ENCODE measurements around the gene ZSCAN22.

ZSCAN22 gene

GRCh38 chr19:58326501-58326913 is 287 bp upstream of the ZSCAN22 start:
- H2BK15ac ChIP-seq (ENCODE audit: low read length): no peak overlapping the region
- peak overlapping the region; percentile 38 for H2BK120ac ChIP-seq (ENCODE audit: low read depth, low read length)
- peaks cover 7% of the 10 kb centered on the region for H3K79me1 ChIP-seq (ENCODE audit: low read depth, low read length)
- no CpG with 5 or more reads among the region's 9 CpGs for WGBS, 2 donors (ENCODE audit: extremely low coverage in 2 of 2, insufficient read length in 2 of 2, insufficient replicate concordance in 1 of 2)
- peak overlapping the region; percentile 95 for H3K4me2 ChIP-seq (ENCODE audit: insufficient read depth, low read length, poor library complexity, severe bottlenecking)
- H3K23ac ChIP-seq (ENCODE audit: low read depth, low read length, poor library complexity): peak overlapping the region; percentile 70
- H3K27me3 ChIP-seq (ENCODE audit: control insufficient read depth in 3 of 3, insufficient read depth in 3 of 3, low read depth in 1 of 3, low read length in 3 of 3): no peaks in the 10 kb centered on the region
- no peak overlapping the region for H2BK5ac ChIP-seq (ENCODE audit: low read length)
- peak overlapping the region; percentile 74 to 97 for H3K4me3 ChIP-seq (ENCODE audit: low read length in 2 of 2)
- H2BK12ac ChIP-seq (ENCODE audit: low read length): peak overlapping the region; percentile 91
- H3K4me1 ChIP-seq (ENCODE audit: control insufficient read depth in 2 of 2, insufficient read depth in 1 of 2, low read depth in 1 of 2, low read length in 2 of 2): peaks cover 5 to 8% of the 10 kb centered on the region in 2 donors
- H3K9me3 ChIP-seq (replicated peaks in 1 of 2; ENCODE audit: control insufficient read depth in 2 of 2, insufficient read depth in 1 of 2, low read depth in 1 of 2, low read length in 2 of 2): no peaks in the 10 kb centered on the region
- H3K18ac ChIP-seq (ENCODE audit: low read length): peak overlapping the region; percentile 89
- H3K9ac ChIP-seq (ENCODE audit: low read depth, low read length, poor library complexity): peak overlapping the region; percentile 100
- peak overlapping the region; percentile 86 for H2AK5ac ChIP-seq (ENCODE audit: low read depth, low read length)
- no peak overlapping the region for H3K27ac ChIP-seq (replicated peaks; ENCODE audit: low read length)
- peak overlapping the region; percentile 61 for H3K4ac ChIP-seq (ENCODE audit: low read length)
- H4K8ac ChIP-seq (ENCODE audit: low read depth, low read length): no peak overlapping the region
- no peak for DNase-seq (ENCODE audit: low spot score)
- H3K36me3 ChIP-seq (replicated peaks in 1 of 2; ENCODE audit: control insufficient read depth in 2 of 2, insufficient read depth in 2 of 2, low read length in 2 of 2): peaks cover 4 to 24% of the 10 kb centered on the region in 2 donors
- H3K14ac ChIP-seq (ENCODE audit: low read length): peak overlapping the region; percentile 95
- H2AFZ ChIP-seq (ENCODE audit: low read length): peak overlapping the region; percentile 97
- H4K91ac ChIP-seq (ENCODE audit: low read depth, low read length, poor library complexity): no peak overlapping the region

GRCh38 chr19:58328999-58329398 is 2.2 kb downstream of the ZSCAN22 start:
- WGBS, 2 donors (ENCODE audit: extremely low coverage in 2 of 2, insufficient read length in 2 of 2, insufficient replicate concordance in 1 of 2): no CpG with 5 or more reads among the region's 10 CpGs
- Histone ChIP-seq H2AK5ac (ENCODE audit: low read depth, low read length) (no peak overlapping the region), H3K18ac (ENCODE audit: low read length) (no peak overlapping the region), H2BK15ac (ENCODE audit: low read length) (no peak overlapping the region), H3K27ac (replicated peaks; ENCODE audit: low read length) (no peak overlapping the region), H4K8ac (ENCODE audit: low read depth, low read length) (no peak overlapping the region), H3K4me3 (ENCODE audit: low read length in 2 of 2) (peak overlapping the region in 1 of 2 donors; percentile 74), H3K27me3 (ENCODE audit: control insufficient read depth in 3 of 3, insufficient read depth in 3 of 3, low read depth in 1 of 3, low read length in 3 of 3) (no peaks in the 10 kb centered on the region), H3K36me3 (replicated peaks in 1 of 2; ENCODE audit: control insufficient read depth in 2 of 2, insufficient read depth in 2 of 2, low read length in 2 of 2) (peaks cover 2 to 9% of the 10 kb centered on the region in 2 donors), H3K14ac (ENCODE audit: low read length) (no peak overlapping the region), H3K9me3 (replicated peaks in 1 of 2; ENCODE audit: control insufficient read depth in 2 of 2, insufficient read depth in 1 of 2, low read depth in 1 of 2, low read length in 2 of 2) (no peaks in the 10 kb centered on the region), H2BK120ac (ENCODE audit: low read depth, low read length) (no peak overlapping the region), H2BK12ac (ENCODE audit: low read length) (no peak overlapping the region), H3K4me2 (ENCODE audit: insufficient read depth, low read length, poor library complexity, severe bottlenecking) (no peak overlapping the region), H2AFZ (ENCODE audit: low read length) (peak overlapping the region; percentile 56), H3K9ac (ENCODE audit: low read depth, low read length, poor library complexity) (no peak overlapping the region), H3K4me1 (ENCODE audit: control insufficient read depth in 2 of 2, insufficient read depth in 1 of 2, low read depth in 1 of 2, low read length in 2 of 2) (peaks cover 5 to 8% of the 10 kb centered on the region in 2 donors), H3K4ac (ENCODE audit: low read length) (no peak overlapping the region), H2BK5ac (ENCODE audit: low read length) (no peak overlapping the region), H3K23ac (ENCODE audit: low read depth, low read length, poor library complexity) (no peak overlapping the region), H4K91ac (ENCODE audit: low read depth, low read length, poor library complexity) (no peak overlapping the region), H3K79me1 (ENCODE audit: low read depth, low read length) (peaks cover 7% of the 10 kb centered on the region)
- DNase-seq (ENCODE audit: low spot score): peak; percentile 47

GRCh38 chr19:58330458-58330857 is 3.7 kb downstream of the ZSCAN22 start:
- Histone ChIP-seq H3K23ac (ENCODE audit: low read depth, low read length, poor library complexity) (no peak overlapping the region), H3K4me2 (ENCODE audit: insufficient read depth, low read length, poor library complexity, severe bottlenecking) (no peak overlapping the region), H3K4ac (ENCODE audit: low read length) (no peak overlapping the region), H3K9ac (ENCODE audit: low read depth, low read length, poor library complexity) (no peak overlapping the region), H2BK5ac (ENCODE audit: low read length) (no peak overlapping the region), H3K9me3 (replicated peaks in 1 of 2; ENCODE audit: control insufficient read depth in 2 of 2, insufficient read depth in 1 of 2, low read depth in 1 of 2, low read length in 2 of 2) (no peaks in the 10 kb centered on the region), H2AK5ac (ENCODE audit: low read depth, low read length) (no peak overlapping the region), H3K36me3 (replicated peaks in 1 of 2; ENCODE audit: control insufficient read depth in 2 of 2, insufficient read depth in 2 of 2, low read length in 2 of 2) (peaks cover 3 to 10% of the 10 kb centered on the region in 2 donors), H3K27ac (replicated peaks; ENCODE audit: low read length) (no peak overlapping the region), H2BK15ac (ENCODE audit: low read length) (no peak overlapping the region), H2BK12ac (ENCODE audit: low read length) (no peak overlapping the region), H3K18ac (ENCODE audit: low read length) (no peak overlapping the region), H4K91ac (ENCODE audit: low read depth, low read length, poor library complexity) (no peak overlapping the region), H2AFZ (ENCODE audit: low read length) (no peak overlapping the region), H3K79me1 (ENCODE audit: low read depth, low read length) (peaks cover 3% of the 10 kb centered on the region), H3K4me1 (ENCODE audit: control insufficient read depth in 2 of 2, insufficient read depth in 1 of 2, low read depth in 1 of 2, low read length in 2 of 2) (peaks cover 4 to 8% of the 10 kb centered on the region in 2 donors), H2BK120ac (ENCODE audit: low read depth, low read length) (no peak overlapping the region), H3K4me3 (ENCODE audit: low read length in 2 of 2) (no peak overlapping the region), H4K8ac (ENCODE audit: low read depth, low read length) (no peak overlapping the region), H3K14ac (ENCODE audit: low read length) (no peak overlapping the region), H3K27me3 (ENCODE audit: control insufficient read depth in 3 of 3, insufficient read depth in 3 of 3, low read depth in 1 of 3, low read length in 3 of 3) (no peaks in the 10 kb centered on the region)
- DNase-seq (ENCODE audit: low spot score): no peak
- no CpG with 5 or more reads among the region's 4 CpGs for WGBS, 2 donors (ENCODE audit: extremely low coverage in 2 of 2, insufficient read length in 2 of 2, insufficient replicate concordance in 1 of 2)

- Histone ChIP-seq H3K4me1 (ENCODE audit: control insufficient read depth in 2 of 2, insufficient read depth in 1 of 2, low read depth in 1 of 2, low read length in 2 of 2) (peaks cover under 1 to 4% of the 10 kb centered on the region in 2 donors), H4K91ac (ENCODE audit: low read depth, low read length, poor library complexity) (no peak overlapping the region), H4K8ac (ENCODE audit: low read depth, low read length) (no peak overlapping the region), H2AFZ (ENCODE audit: low read length) (no peak overlapping the region), H2BK15ac (ENCODE audit: low read length) (no peak overlapping the region), H3K9ac (ENCODE audit: low read depth, low read length, poor library complexity) (no peak overlapping the region), H3K4me3 (ENCODE audit: low read length in 2 of 2) (no peak overlapping the region), H3K27me3 (ENCODE audit: control insufficient read depth in 3 of 3, insufficient read depth in 3 of 3, low read depth in 1 of 3, low read length in 3 of 3) (no peaks in the 10 kb centered on the region), H3K14ac (ENCODE audit: low read length) (no peak overlapping the region), H3K4ac (ENCODE audit: low read length) (no peak overlapping the region), H3K36me3 (replicated peaks in 1 of 2; ENCODE audit: control insufficient read depth in 2 of 2, insufficient read depth in 2 of 2, low read length in 2 of 2) (peaks cover 11 to 29% of the 10 kb centered on the region in 2 donors), H2BK12ac (ENCODE audit: low read length) (no peak overlapping the region), H3K9me3 (replicated peaks in 1 of 2; ENCODE audit: control insufficient read depth in 2 of 2, insufficient read depth in 1 of 2, low read depth in 1 of 2, low read length in 2 of 2) (no peaks in the 10 kb centered on the region), H2BK5ac (ENCODE audit: low read length) (no peak overlapping the region), H3K23ac (ENCODE audit: low read depth, low read length, poor library complexity) (no peak overlapping the region), H3K27ac (replicated peaks; ENCODE audit: low read length) (no peak overlapping the region), H3K18ac (ENCODE audit: low read length) (no peak overlapping the region), H2AK5ac (ENCODE audit: low read depth, low read length) (no peak overlapping the region), H3K79me1 (ENCODE audit: low read depth, low read length) (no peaks in the 10 kb centered on the region), H3K4me2 (ENCODE audit: insufficient read depth, low read length, poor library complexity, severe bottlenecking) (no peak overlapping the region), H2BK120ac (ENCODE audit: low read depth, low read length) (no peak overlapping the region)
- no peak for DNase-seq (ENCODE audit: low spot score)
- WGBS, 2 donors (ENCODE audit: extremely low coverage in 2 of 2, insufficient read length in 2 of 2, insufficient replicate concordance in 1 of 2): no CpG with 5 or more reads among the region's 1 CpG
Measured at GRCh38 chr19:58332697-58333096, 5.9 kb downstream of the ZSCAN22 start.

Measured in neuronal stem cell (in vitro differentiated cells).